Heart left ventricle (tissue), 13 donors: ENCODE measurements around the gene SLC25A6.

Source experiments
- POLR2A ChIP-seq, 2 donors: fragments of 450-650 bp; IDR thresholded peaks; one replicate each; pipeline ENCODE4 v1.6.1; 2017; ENCODE audit warnings: antibody characterized with exemption in 2 of 2, mild to moderate bottlenecking in 2 of 2, moderate library complexity in 2 of 2
- TF ChIP-seq, protein P1 (sequence below), 12 donors: fragments of 200-600 bp; sonication (generic) in 4 of 12; IDR thresholded peaks; one replicate each; pipeline versions ENCODE4 v1.5.0 to v1.8.0; 2018 to 2022; ENCODE audit warnings: antibody characterized with exemption in 12 of 12, mild to moderate bottlenecking in 5 of 12
- donor health status: ischemic (EF 13 %, LVEDD 7.1; RV severe dilation, severe dysfunction).
- donor health status: DM: no; HTN: yes; CAD: no.
- donor health status: DM: no; HTN: no; CAD: no.
- donor health status: ischemic (EF 25% LVEDD 6.9; RV normal size, moderate dysfunction).
- donor health status: ischemic (EF 25% LVEDD 5.7; RV mildly dilated, moderate dysfunction).
- donor health status: ischemic (EF 35%, LVEDD 5.7; RV mildly dilated, moderate dysfunction).
- donor health status: nonischemic (EF 11% LVEDD 7.7; RV severe dilation, severe dysfunction).
- donor health status: DM: yes; HTN: yes; CAD: no.
- donor health status: PGD.
- donor health status: ischemic (EF 29% LVEDD 5.4; RV normal size, mild dysfunction).
- donor health status: nonischemic (EF 23%, LVEDD 6.1; RV moderate dilation, normal function).

DNA sequence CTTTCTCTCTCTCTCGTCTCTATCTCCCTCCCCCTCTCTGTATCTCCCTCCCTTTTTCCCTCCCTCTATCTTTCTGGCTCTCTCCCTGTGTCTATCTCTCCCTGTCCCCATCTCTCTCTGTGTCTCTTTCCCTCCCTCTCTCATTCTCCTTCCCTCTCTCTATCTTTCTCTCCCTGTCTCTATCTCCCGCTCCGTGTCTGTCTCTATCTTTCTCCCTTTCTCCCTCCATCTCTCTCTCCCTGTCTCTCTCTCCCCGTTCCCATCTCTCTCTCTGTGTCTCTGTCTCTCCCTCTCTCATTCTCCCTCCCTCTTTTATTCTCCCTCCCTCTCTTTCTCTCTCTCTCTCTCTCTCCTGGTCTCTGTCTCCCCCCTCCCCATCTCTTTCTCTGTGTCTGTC, 32.4 kb downstream of the SLC25A6 start:
- TF ChIP-seq, protein P1, sequence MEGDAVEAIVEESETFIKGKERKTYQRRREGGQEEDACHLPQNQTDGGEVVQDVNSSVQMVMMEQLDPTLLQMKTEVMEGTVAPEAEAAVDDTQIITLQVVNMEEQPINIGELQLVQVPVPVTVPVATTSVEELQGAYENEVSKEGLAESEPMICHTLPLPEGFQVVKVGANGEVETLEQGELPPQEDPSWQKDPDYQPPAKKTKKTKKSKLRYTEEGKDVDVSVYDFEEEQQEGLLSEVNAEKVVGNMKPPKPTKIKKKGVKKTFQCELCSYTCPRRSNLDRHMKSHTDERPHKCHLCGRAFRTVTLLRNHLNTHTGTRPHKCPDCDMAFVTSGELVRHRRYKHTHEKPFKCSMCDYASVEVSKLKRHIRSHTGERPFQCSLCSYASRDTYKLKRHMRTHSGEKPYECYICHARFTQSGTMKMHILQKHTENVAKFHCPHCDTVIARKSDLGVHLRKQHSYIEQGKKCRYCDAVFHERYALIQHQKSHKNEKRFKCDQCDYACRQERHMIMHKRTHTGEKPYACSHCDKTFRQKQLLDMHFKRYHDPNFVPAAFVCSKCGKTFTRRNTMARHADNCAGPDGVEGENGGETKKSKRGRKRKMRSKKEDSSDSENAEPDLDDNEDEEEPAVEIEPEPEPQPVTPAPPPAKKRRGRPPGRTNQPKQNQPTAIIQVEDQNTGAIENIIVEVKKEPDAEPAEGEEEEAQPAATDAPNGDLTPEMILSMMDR (IDR thresholded peaks at IDR 0.05), result no peak
- no peak for TF ChIP-seq POLR2A (IDR thresholded peaks at IDR 0.05)
